ENCODE results near the gene KCNK16. TPM values are rescaled to one million over a fixed set of nuclear protein-coding genes. Genes with fewer than 3 reads are reported as not detected.

The KCNK16 gene
- total RNA-seq, 4 donors from 2014 or later: not detected

DNA sequence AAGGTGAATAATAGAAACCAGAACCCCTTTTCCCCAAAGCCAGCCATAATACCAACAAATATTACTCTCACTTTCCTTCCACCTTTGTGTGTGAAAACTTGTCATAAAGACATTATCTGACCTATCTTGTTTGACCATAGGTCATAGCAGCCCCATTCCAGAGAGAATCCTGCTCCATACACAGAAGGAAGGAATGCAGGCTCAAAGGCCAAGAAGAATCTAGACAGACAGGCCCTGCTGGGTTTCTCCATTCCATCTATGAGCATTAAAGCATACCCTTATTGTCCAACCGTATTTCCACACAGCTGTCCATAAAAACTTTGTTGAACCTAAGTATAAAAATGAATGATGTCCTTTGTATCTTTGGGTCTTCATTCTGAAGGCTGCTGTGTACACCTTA is 52.5 kb downstream of the KCNK16 start:
- Histone ChIP-seq H3K9me3 (no peaks in the 10 kb centered on the region), H3K27ac (no peak overlapping the region), H3K4me1 (peaks cover 6 to 30% (median 10%) of the 10 kb centered on the region in 4 donors), H3K27me3 (no peaks in the 10 kb centered on the region), H3K36me3 (no peaks in the 10 kb centered on the region), H3K4me3 (no peak overlapping the region)
- 71% methylated on average over 1 of the region's 1 CpG; no CpG with 5 or more reads in 1 of the 2 donors for WGBS, 2 donors (ENCODE audit: low coverage in 1 of 2)
- in situ Hi-C loops (cut with MboI; ENCODE audit: low pct_ligation_motif_present in 1 of 4, low pct_unique_long_range_greater_than_20kb in 1 of 4, low sequenced_read_pairs in 3 of 4) (no loop called here), intact Hi-C loops (cut with DNase I; ENCODE audit: low total_unique reads) (no loop called here)
- DNase-seq: no peak
- TF ChIP-seq POLR2A (IDR thresholded peaks at IDR 0.05) (no peak), POLR2AphosphoS5 (IDR thresholded peaks at IDR 0.05) (no peak), EP300 (IDR thresholded peaks at IDR 0.05; ENCODE audit: low read depth) (no peak)
- TF ChIP-seq, protein P1, sequence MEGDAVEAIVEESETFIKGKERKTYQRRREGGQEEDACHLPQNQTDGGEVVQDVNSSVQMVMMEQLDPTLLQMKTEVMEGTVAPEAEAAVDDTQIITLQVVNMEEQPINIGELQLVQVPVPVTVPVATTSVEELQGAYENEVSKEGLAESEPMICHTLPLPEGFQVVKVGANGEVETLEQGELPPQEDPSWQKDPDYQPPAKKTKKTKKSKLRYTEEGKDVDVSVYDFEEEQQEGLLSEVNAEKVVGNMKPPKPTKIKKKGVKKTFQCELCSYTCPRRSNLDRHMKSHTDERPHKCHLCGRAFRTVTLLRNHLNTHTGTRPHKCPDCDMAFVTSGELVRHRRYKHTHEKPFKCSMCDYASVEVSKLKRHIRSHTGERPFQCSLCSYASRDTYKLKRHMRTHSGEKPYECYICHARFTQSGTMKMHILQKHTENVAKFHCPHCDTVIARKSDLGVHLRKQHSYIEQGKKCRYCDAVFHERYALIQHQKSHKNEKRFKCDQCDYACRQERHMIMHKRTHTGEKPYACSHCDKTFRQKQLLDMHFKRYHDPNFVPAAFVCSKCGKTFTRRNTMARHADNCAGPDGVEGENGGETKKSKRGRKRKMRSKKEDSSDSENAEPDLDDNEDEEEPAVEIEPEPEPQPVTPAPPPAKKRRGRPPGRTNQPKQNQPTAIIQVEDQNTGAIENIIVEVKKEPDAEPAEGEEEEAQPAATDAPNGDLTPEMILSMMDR (IDR thresholded peaks at IDR 0.05): no peak

DNA sequence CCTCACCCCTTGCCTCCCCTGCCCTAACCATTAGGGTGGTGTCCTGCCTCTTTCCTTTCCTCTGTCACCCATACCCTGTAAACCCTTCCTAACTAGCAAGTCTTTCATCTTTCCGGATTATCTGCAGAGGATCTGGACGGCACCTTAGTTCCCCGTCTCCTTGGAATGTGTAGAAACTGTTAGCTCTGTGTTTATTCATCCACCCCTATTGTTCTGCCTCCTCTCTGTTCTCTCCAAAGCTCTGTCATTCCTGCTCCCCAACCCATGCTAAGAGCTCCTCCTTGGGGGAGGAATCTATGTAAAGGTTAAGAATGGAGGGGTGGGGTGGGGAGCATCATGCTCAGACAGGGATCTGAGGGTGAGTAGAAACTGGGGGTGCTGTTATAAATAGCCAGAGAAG is 53.8 kb downstream of the KCNK16 start:
- TF ChIP-seq POLR2AphosphoS5 (IDR thresholded peaks at IDR 0.05) (no peak), EP300 (IDR thresholded peaks at IDR 0.05; ENCODE audit: low read depth) (no peak), POLR2A (IDR thresholded peaks at IDR 0.05) (no peak)
- TF ChIP-seq, protein P1 (IDR thresholded peaks at IDR 0.05): no peak
- H3K4me1 ChIP-seq: peaks cover 6 to 32% (median 10%) of the 10 kb centered on the region in 4 donors
- no peak for DNase-seq
- in situ Hi-C loops (cut with MboI; ENCODE audit: low pct_ligation_motif_present in 1 of 4, low pct_unique_long_range_greater_than_20kb in 1 of 4, low sequenced_read_pairs in 3 of 4): no loop called here
- 70% methylated on average over 3 of the region's 3 CpGs; no CpG with 5 or more reads in 1 of the 2 donors for WGBS, 2 donors (ENCODE audit: low coverage in 1 of 2)
- intact Hi-C loops (cut with DNase I; ENCODE audit: low total_unique reads): no loop called here
- H3K9me3 ChIP-seq: no peaks in the 10 kb centered on the region
- no peaks in the 10 kb centered on the region for H3K36me3 ChIP-seq
- no peak overlapping the region for H3K4me3 ChIP-seq
- H3K27ac ChIP-seq: no peak overlapping the region
- H3K27me3 ChIP-seq: no peaks in the 10 kb centered on the region

DNA sequence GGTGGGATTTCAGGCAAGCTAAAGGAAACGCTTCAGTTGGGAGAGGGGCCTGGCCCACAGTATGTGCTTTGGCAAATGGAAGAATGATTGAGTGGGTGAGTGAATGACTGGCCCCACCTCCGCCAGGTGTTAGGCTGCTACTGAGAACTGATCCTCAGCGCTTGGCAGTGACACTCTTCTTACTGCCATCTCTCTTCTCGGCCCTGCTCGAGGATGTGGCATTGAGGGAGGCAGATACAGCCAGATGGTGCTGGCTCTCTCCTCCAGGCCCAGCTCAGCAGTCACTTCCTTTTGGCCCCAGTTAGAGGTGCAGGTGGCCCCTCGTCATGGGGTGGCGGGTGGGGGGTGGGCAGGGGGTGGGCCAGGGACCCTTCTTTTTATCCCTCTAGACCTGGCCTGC is 54.3 kb downstream of the KCNK16 start:
- TF ChIP-seq, protein P1 (IDR thresholded peaks at IDR 0.05): no peak
- TF ChIP-seq POLR2AphosphoS5 (IDR thresholded peaks at IDR 0.05) (no peak), EP300 (IDR thresholded peaks at IDR 0.05; ENCODE audit: low read depth) (no peak), POLR2A (IDR thresholded peaks at IDR 0.05) (no peak)
- H3K9me3 ChIP-seq: no peaks in the 10 kb centered on the region

DNA sequence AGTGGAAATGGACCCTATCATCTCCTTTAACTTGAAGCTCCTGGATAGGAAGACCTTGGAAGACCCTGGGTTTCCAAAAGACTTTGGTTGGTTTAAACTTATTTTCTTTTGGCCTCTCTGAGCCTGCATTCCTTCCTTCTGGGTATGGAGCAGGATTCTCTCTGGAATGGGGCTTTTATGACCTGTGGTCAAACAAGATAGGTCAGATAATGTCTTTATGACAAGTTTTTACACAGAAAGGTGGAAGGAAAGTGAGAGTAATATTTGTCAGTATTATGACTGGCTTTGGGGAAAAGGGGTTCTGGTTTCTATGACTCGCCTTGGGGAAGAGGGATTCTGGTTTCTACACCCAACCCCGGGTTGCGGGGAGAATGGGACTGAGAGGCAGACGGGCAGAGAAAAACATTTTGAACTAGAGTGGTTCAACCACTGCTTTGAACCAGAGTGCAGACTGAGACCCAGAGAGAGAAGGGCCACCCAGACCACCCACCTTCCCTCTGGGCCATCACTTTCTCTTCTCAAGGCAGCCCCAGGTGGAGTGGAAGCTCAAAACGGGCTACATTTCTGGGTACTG is 55.6 kb downstream of the KCNK16 start:
- DNase-seq: no peak
- Histone ChIP-seq H3K4me3 (no peak overlapping the region), H3K9me3 (no peaks in the 10 kb centered on the region), H3K36me3 (no peaks in the 10 kb centered on the region), H3K27ac (peak overlapping the region; percentile 63 to 71 (median 64)), H3K4me1 (peaks cover 6 to 36% (median 10%) of the 10 kb centered on the region in 4 donors), H3K27me3 (no peaks in the 10 kb centered on the region)
- in situ Hi-C loops (cut with MboI; ENCODE audit: low pct_ligation_motif_present in 1 of 4, low pct_unique_long_range_greater_than_20kb in 1 of 4, low sequenced_read_pairs in 3 of 4) (no loop called here), intact Hi-C loops (cut with DNase I; ENCODE audit: low total_unique reads) (no loop called here)
- 41 to 43% methylated on average over 1 to 5 of the region's 5 CpGs for WGBS, 2 donors (ENCODE audit: low coverage in 1 of 2)
- TF ChIP-seq EP300 (IDR thresholded peaks at IDR 0.05; ENCODE audit: low read depth) (no peak), POLR2A (IDR thresholded peaks at IDR 0.05) (no peak), POLR2AphosphoS5 (IDR thresholded peaks at IDR 0.05) (no peak)
- TF ChIP-seq, protein P1 (IDR thresholded peaks at IDR 0.05): no peak

More for the DNA sequence above, 54.3 kb downstream of the KCNK16 start:
- Histone ChIP-seq H3K36me3 (no peaks in the 10 kb centered on the region), H3K4me1 (peaks cover 6 to 34% (median 10%) of the 10 kb centered on the region in 4 donors), H3K27ac (no peak overlapping the region), H3K4me3 (no peak overlapping the region), H3K27me3 (no peaks in the 10 kb centered on the region)
- no peak for DNase-seq
- WGBS, 2 donors (ENCODE audit: low coverage in 1 of 2): 77 to 95% methylated on average over 4 to 7 of the region's 7 CpGs
- in situ Hi-C loops (cut with MboI; ENCODE audit: low pct_ligation_motif_present in 1 of 4, low pct_unique_long_range_greater_than_20kb in 1 of 4, low sequenced_read_pairs in 3 of 4): no loop called here
- intact Hi-C loops (cut with DNase I; ENCODE audit: low total_unique reads): no loop called here
